Esophagus squamous epithelium (tissue), 5 donors: ENCODE data around the gene KIAA1191. TPM values are rescaled to one million over a fixed set of nuclear protein-coding genes. Genes with fewer than 3 reads are reported as not detected.

Experiments used
- DNase-seq: peaks from one replicate; lab custom pipeline; 2025; lab: John Stamatoyannopoulos, UW
- H3K27ac ChIP-seq, 4 donors: fragments of 200-600 bp; sonication (generic); one replicate each; pipeline ENCODE4 v1.5.1; 2016 to 2019; ENCODE audit warnings: mild to moderate bottlenecking in 1 of 4
- H3K27me3 ChIP-seq, 4 donors: fragments of 200-600 bp; sonication (generic); 1 replicate in 3 of 4; 2 replicates in 1 of 4; pipeline versions ENCODE4 v1.5.1 to v1.6.0; 2017 to 2021; ENCODE audit warnings: antibody characterized with exemption in 1 of 4
- H3K36me3 ChIP-seq, 3 donors: fragments of 200-600 bp; sonication (generic); one replicate each; pipeline ENCODE4 v1.5.1; 2016 to 2019
- H3K4me1 ChIP-seq, 3 donors: fragments of 200-600 bp; sonication (generic); one replicate each; pipeline ENCODE4 v1.5.1; 2017 to 2019
- H3K4me3 ChIP-seq, 4 donors: fragments of 200-600 bp; sonication (generic); 1 replicate in 3 of 4; 2 replicates in 1 of 4; pipeline ENCODE4 v1.5.1; 2016 to 2019; ENCODE audit warnings: mild to moderate bottlenecking in 2 of 4, moderate library complexity in 1 of 4
- H3K9me3 ChIP-seq, 3 donors: fragments of 200-600 bp; sonication (generic); one replicate each; pipeline ENCODE4 v1.5.1; 2016 to 2019
- CTCF ChIP-seq, 6 experiments: fragments of 450-650 bp in 4 of 6; fragments of 200-600 bp in 2 of 6; sonication (generic) in 2 of 6; IDR thresholded peaks; one replicate each; pipeline ENCODE4 v1.5.1; 2016 to 2019; ENCODE audit warnings: antibody characterized with exemption in 6 of 6, mild to moderate bottlenecking in 4 of 6, moderate library complexity in 4 of 6
- POLR2A ChIP-seq, 4 donors: fragments of 450-650 bp; IDR thresholded peaks; one replicate each; pipeline ENCODE4 v1.6.1; 2017; ENCODE audit warnings: antibody characterized with exemption in 4 of 4, mild to moderate bottlenecking in 4 of 4, moderate library complexity in 3 of 4
- whole genome bisulfite sequencing, 2 donors: methylation state at CpG; one replicate each; pipeline ENCODE4 v1.1.5; 2018; 5-methylcytosine and 5-hydroxymethylcytosine counted together
- intact Hi-C: fragments of 100-400 bp; cut with DNase I; formaldehyde crosslinking; loops from one replicate; pipeline ENCODE4 v1.15.0; 2022
- total RNA-seq, 4 donors: library from RNA; depleted of rRNA; stranded (reverse); fragments of >200 nt; gene quantifications; one replicate each; pipeline ENCODE4 v1.1.0, GENCODE V29; 2016
- donor health status: DM: yes; HTN: yes; CAD: no.

KIAA1191 gene
- total RNA-seq, 4 donors from 2014 or later: 57.0 to 99.9 (median 73.7) TPM

GRCh38 chr5:176384991-176385390 lies 23.4 kb upstream of the KIAA1191 start:
- TF ChIP-seq CTCF (IDR thresholded peaks at IDR 0.05): no peak
- no peak for TF ChIP-seq POLR2A (IDR thresholded peaks at IDR 0.05)
- no peaks in the 10 kb centered on the region for H3K27me3 ChIP-seq
- intact Hi-C loops: no loop called here
- no peaks in the 10 kb centered on the region for H3K9me3 ChIP-seq
- no peak for DNase-seq
- peaks cover 10 to 52% (median 20%) of the 10 kb centered on the region in 3 donors for H3K4me1 ChIP-seq
- 84 to 90% methylated on average over 11 to 12 of the region's 12 CpGs for WGBS, 2 donors
- no peak overlapping the region for H3K4me3 ChIP-seq
- no peak overlapping the region for H3K27ac ChIP-seq
- H3K36me3 ChIP-seq: peaks cover 12 to 64% (median 33%) of the 10 kb centered on the region in 3 donors

- no peak for DNase-seq
- H3K27ac ChIP-seq: no peak overlapping the region
- H3K4me3 ChIP-seq: no peak overlapping the region
- H3K9me3 ChIP-seq: no peaks in the 10 kb centered on the region
- WGBS, 2 donors: 73 to 86% methylated on average over 3 to 4 of the region's 8 CpGs
- peaks cover 12 to 64% (median 33%) of the 10 kb centered on the region in 3 donors for H3K36me3 ChIP-seq
- intact Hi-C loops: no loop called here
- TF ChIP-seq POLR2A (IDR thresholded peaks at IDR 0.05) (no peak), CTCF (IDR thresholded peaks at IDR 0.05) (no peak)
- peaks cover 10 to 47% (median 14%) of the 10 kb centered on the region in 3 donors for H3K4me1 ChIP-seq
- H3K27me3 ChIP-seq: no peaks in the 10 kb centered on the region
Measured at GRCh38 chr5:176384366-176384930, 22.9 kb upstream of the KIAA1191 start.

GRCh38 chr5:176383961-176384360 lies 22.4 kb upstream of the KIAA1191 start:
- Histone ChIP-seq H3K4me3 (no peak overlapping the region), H3K36me3 (peaks cover 12 to 64% (median 33%) of the 10 kb centered on the region in 3 donors), H3K4me1 (peaks cover 10 to 44% (median 14%) of the 10 kb centered on the region in 3 donors), H3K27ac (no peak overlapping the region), H3K9me3 (no peaks in the 10 kb centered on the region), H3K27me3 (no peaks in the 10 kb centered on the region)
- TF ChIP-seq CTCF (IDR thresholded peaks at IDR 0.05): no peak
- no peak for TF ChIP-seq POLR2A (IDR thresholded peaks at IDR 0.05)
- DNase-seq: no peak
- 75 to 86% methylated on average over 6 to 9 of the region's 9 CpGs for WGBS, 2 donors
- intact Hi-C loops: no loop called here

GRCh38 chr5:176383248-176383905 lies 21.8 kb upstream of the KIAA1191 start:
- Histone ChIP-seq H3K9me3 (no peaks in the 10 kb centered on the region), H3K4me1 (peaks cover 10 to 44% (median 14%) of the 10 kb centered on the region in 3 donors), H3K27me3 (no peaks in the 10 kb centered on the region), H3K27ac (no peak overlapping the region), H3K4me3 (no peak overlapping the region), H3K36me3 (peaks cover 12 to 64% (median 33%) of the 10 kb centered on the region in 3 donors)
- TF ChIP-seq POLR2A (IDR thresholded peaks at IDR 0.05): no peak
- no peak for TF ChIP-seq CTCF (IDR thresholded peaks at IDR 0.05)
- 90% methylated on average over 11 to 13 of the region's 15 CpGs for WGBS, 2 donors
- intact Hi-C loops: no loop called here
- no peak for DNase-seq

- no peaks in the 10 kb centered on the region for H3K9me3 ChIP-seq
- intact Hi-C loops: no loop called here
- no peaks in the 10 kb centered on the region for H3K27me3 ChIP-seq
- H3K27ac ChIP-seq: no peak overlapping the region
- TF ChIP-seq POLR2A (IDR thresholded peaks at IDR 0.05) (no peak), CTCF (IDR thresholded peaks at IDR 0.05) (no peak)
- H3K36me3 ChIP-seq: peaks cover 12 to 64% (median 33%) of the 10 kb centered on the region in 3 donors
- no peak for DNase-seq
- peaks cover 8 to 38% (median 13%) of the 10 kb centered on the region in 3 donors for H3K4me1 ChIP-seq
- H3K4me3 ChIP-seq: no peak overlapping the region
- 89 to 92% methylated on average over 1 to 2 of the region's 3 CpGs for WGBS, 2 donors
Measured at GRCh38 chr5:176382721-176383120, 21.2 kb upstream of the KIAA1191 start.
